Adrenal gland (tissue), 12 donors: ENCODE measurements around the gene ACAN. TPM values are rescaled to one million over a fixed set of nuclear protein-coding genes. Genes with fewer than 3 reads are reported as not detected.

Experiments used
- DNase-seq, 7 donors: peaks; one replicate each; pipeline ENCODE4 v3.0.0-alpha.2; 2019 to 2020
- H3K27ac ChIP-seq, 5 donors: fragments of 200-600 bp; sonication (generic) in 4 of 5; 1 replicate in 3 of 5; 2 replicates in 2 of 5; pipeline versions ENCODE4 v1.5.1 to v1.8.0; 2016 to 2020; ENCODE audit warnings: mild to moderate bottlenecking in 1 of 5
- H3K27me3 ChIP-seq: fragments of 200-600 bp; 2 replicates; pipeline ENCODE4 v1.8.0; 2021
- H3K36me3 ChIP-seq, 2 donors: fragments of 200-600 bp; replicated peaks in 1 of 2; 1 replicate in 1 of 2; 2 replicates in 1 of 2; pipeline versions ENCODE4 v1.5.1 to v1.8.0; 2018 to 2022
- H3K4me1 ChIP-seq, 2 donors: fragments of 200-600 bp; replicated peaks in 1 of 2; 1 replicate in 1 of 2; 2 replicates in 1 of 2; pipeline versions ENCODE4 v1.5.1 to v1.8.0; 2018 to 2021
- H3K4me3 ChIP-seq, 4 donors: fragments of 200-600 bp; sonication (generic) in 3 of 4; one replicate each; pipeline ENCODE4 v1.5.1; 2016 to 2018
- H3K9me3 ChIP-seq, 3 donors: fragments of 200-600 bp; sonication (generic) in 1 of 3; replicated peaks in 1 of 3; 1 replicate in 2 of 3; 2 replicates in 1 of 3; pipeline versions ENCODE4 v1.5.1 to v1.8.0; 2016 to 2021
- POLR2A ChIP-seq, 2 donors: fragments of 450-650 bp; IDR thresholded peaks; one replicate each; pipeline ENCODE4 v1.6.1; 2017; ENCODE audit warnings: antibody characterized with exemption in 2 of 2, mild to moderate bottlenecking in 2 of 2, moderate library complexity in 1 of 2
- WGBS, 4 donors: extraction: QIAGEN DNeasy Blood & Tissue Kit in 2 of 4; methylation state at CpG; one replicate each; pipeline versions ENCODE4 v1.1.5 to v1.1.7; 2013 to 2017; 5-methylcytosine and 5-hydroxymethylcytosine counted together
- intact Hi-C, 2 donors: fragments of 100-400 bp; cut with DNase I; formaldehyde crosslinking; loops; one replicate each; pipeline versions ENCODE4 v1.14.1 to v1.15.0; 2022 to 2023
- polyA plus RNA-seq, 3 donors: library from polyadenylated mRNA; stranded (reverse); fragments of 200-250 nt in 2 of 3; fragments of 350-450 nt in 1 of 3; fragmentation: Illumina TruSeq in 1 of 3; extraction: RNeasy Lipid Tissue Mini Kit (QIAGEN cat#74804) in 1 of 3; gene quantifications; one replicate each; pipeline ENCODE4 v1.2.3, GENCODE V29; 2013 to 2014
- total RNA-seq, 9 donors: library from RNA; depleted of rRNA in 4 of 9; stranded (reverse); fragments of >200 nt in 4 of 9; fragments of 120-200 nt in 1 of 9; fragmentation: NEBNext Ultra II Directional in 1 of 9; extraction: Animal tissue kit (Norgen Biotek cat#: 25700) in 1 of 9; gene quantifications; one replicate each; pipeline versions ENCODE4 v1.1.0 to v1.2.4, GENCODE V29; 2013 to 2023
- TF ChIP-seq, protein P1 (sequence below), 6 experiments: fragments of 450-650 bp in 4 of 6; fragments of 200-600 bp in 2 of 6; sonication (generic) in 1 of 6; IDR thresholded peaks; 1 replicate in 5 of 6; 2 replicates in 1 of 6; pipeline versions ENCODE4 v1.5.1 to v1.8.0; 2016 to 2021; ENCODE audit warnings: antibody characterized with exemption in 6 of 6, mild to moderate bottlenecking in 2 of 6, moderate library complexity in 1 of 6
- donor health status: healthy with polysubstance abuse.
- donor health status: Bipolar disorder and iron deficiency.
- donor health status: DM: yes; HTN: yes; CAD: no.
- donor health status: DM: no; HTN: no; CAD: no.
- donor health status: DM: no; HTN: no; CAD: no.
- donor health status: DM: yes; HTN: yes; CAD: no.

Gene ACAN
- total and polyA plus RNA-seq, 12 donors: 0.04 to 2.4 (median 0.42) TPM

DNA sequence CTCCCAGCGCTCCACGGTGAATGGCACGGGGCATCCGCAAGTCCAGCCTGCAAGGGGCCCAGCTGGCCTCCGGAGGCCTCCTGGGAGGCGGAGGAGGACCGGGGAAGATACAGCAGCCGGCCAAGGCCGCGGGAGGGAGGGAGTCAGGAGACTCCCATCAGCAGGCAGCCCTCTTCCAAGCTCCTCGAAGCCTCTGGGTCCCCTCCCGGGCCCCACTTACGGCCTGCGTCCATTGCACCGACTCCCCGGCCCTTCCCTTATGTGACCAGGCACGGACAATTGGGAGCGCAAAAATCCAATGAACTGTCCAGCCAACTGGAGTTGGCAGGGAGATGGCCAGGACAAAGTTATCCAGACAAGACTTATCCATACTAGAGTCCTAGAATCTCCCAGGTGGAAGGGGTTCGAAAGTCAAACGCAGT, 109.3 kb downstream of the ACAN start:
- peak overlapping the region in 3 of 4 donors; percentile 50 to 82 (median 57) for H3K4me3 ChIP-seq
- H3K27ac ChIP-seq: peak overlapping the region in 4 of 5 donors; percentile 34 to 87 (median 64)
- DNase-seq: no peak
- WGBS, 4 donors: 0 to 10% (median 9%) methylated on average over 8 to 20 of the region's 20 CpGs
- H3K4me1 ChIP-seq: peaks cover 0 to 7% of the 10 kb centered on the region in 2 donors
- intact Hi-C loops: no loop called here
- H3K36me3 ChIP-seq: no peaks in the 10 kb centered on the region
- H3K9me3 ChIP-seq: no peaks in the 10 kb centered on the region
- H3K27me3 ChIP-seq: no peaks in the 10 kb centered on the region
- TF ChIP-seq, protein P1, sequence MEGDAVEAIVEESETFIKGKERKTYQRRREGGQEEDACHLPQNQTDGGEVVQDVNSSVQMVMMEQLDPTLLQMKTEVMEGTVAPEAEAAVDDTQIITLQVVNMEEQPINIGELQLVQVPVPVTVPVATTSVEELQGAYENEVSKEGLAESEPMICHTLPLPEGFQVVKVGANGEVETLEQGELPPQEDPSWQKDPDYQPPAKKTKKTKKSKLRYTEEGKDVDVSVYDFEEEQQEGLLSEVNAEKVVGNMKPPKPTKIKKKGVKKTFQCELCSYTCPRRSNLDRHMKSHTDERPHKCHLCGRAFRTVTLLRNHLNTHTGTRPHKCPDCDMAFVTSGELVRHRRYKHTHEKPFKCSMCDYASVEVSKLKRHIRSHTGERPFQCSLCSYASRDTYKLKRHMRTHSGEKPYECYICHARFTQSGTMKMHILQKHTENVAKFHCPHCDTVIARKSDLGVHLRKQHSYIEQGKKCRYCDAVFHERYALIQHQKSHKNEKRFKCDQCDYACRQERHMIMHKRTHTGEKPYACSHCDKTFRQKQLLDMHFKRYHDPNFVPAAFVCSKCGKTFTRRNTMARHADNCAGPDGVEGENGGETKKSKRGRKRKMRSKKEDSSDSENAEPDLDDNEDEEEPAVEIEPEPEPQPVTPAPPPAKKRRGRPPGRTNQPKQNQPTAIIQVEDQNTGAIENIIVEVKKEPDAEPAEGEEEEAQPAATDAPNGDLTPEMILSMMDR (IDR thresholded peaks at IDR 0.05): no peak
- no peak for TF ChIP-seq POLR2A (IDR thresholded peaks at IDR 0.05)

DNA sequence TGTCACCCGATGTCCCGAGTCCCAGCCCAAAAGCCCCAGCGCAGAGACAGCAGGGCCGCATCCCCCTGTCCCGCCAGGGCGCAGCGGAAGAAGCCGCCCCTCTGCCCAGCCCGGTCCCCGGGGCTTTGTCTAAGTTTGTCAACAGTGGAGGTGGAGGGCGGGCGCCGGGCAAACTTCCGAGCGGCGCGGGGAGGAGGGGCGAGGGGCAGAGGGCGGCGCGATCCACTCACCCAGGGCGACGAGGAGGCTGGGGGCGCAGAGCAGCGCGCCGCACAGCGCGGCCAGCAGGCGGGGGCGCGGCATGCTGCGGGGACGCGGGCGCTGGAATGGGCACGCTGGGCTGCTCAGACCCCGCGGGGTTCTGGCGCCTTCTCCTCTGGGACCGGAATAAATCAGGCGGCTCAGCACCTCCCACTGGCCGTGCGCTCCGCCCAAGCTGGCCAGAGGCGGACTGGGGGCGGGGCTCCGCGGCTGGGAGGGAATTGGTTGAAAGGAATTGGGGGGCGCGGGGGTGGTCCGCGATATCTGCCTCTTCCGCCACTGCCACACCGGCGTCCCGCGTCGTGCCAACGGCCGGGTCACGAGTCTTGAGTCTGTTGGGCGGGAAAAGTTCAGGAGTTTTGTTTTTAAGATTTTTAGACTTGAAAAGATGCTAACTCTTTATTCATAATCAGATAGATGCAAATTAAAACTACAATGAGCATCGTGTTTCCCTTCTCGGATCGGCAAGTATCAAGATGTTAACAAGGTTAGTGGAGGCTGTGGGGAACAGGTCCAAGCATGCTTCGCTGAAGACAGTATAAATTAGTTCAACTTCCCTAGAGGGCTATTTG, 110.0 kb downstream of the ACAN start, which contains the start of gene MFGE8:
TSS of gene MFGE8 (minus strand) at position 363 of the 833 bp plus-strand sequence. CDS start at position 303, 60 bp downstream.
- Histone ChIP-seq H3K27ac (peak within 1 kb of the TSS in 4 of 5 donors; percentile 34 to 87 (median 64)), H3K4me1 (peaks cover 0 to 7% of the 10 kb centered on the region in 2 donors)

DNA sequence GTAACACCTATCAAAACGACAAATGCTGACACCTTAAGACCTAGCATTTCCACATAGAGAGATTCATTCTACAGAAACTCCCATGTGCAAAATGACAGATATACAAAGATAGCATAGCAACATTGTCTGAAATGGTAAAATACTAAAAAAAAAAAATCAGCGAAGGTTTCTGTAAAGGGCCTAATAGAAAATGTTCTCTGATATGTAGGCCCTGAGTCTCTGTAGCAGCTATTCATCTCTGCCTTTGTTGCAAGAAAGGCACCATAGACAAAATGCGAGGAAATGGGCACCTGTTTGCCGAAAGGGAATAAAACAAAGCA, 110.6 kb downstream of the ACAN start:
- peaks cover 0 to 7% of the 10 kb centered on the region in 2 donors for H3K4me1 ChIP-seq
- no peaks in the 10 kb centered on the region for H3K27me3 ChIP-seq
- intact Hi-C loops: no loop called here
- 66 to 75% (median 71%) methylated on average over 4 of the region's 4 CpGs for WGBS, 4 donors
- H3K36me3 ChIP-seq: no peaks in the 10 kb centered on the region
- DNase-seq: no peak
- H3K4me3 ChIP-seq: peak overlapping the region in 1 of 4 donors; percentile 82
- no peak for TF ChIP-seq POLR2A (IDR thresholded peaks at IDR 0.05)
- H3K9me3 ChIP-seq: no peaks in the 10 kb centered on the region
- H3K27ac ChIP-seq: peak overlapping the region in 2 of 5 donors; percentile 57 to 87

More for the DNA sequence above, 110.0 kb downstream of the ACAN start, which contains the start of gene MFGE8:
- no peaks in the 10 kb centered on the region for H3K9me3 ChIP-seq
- TF ChIP-seq, protein P1 (IDR thresholded peaks at IDR 0.05): no peak
- TF ChIP-seq POLR2A (IDR thresholded peaks at IDR 0.05): peak; percentile 49 to 57
- intact Hi-C loops: no loop called here
- no peaks in the 10 kb centered on the region for H3K27me3 ChIP-seq
- DNase-seq: peak; percentile 30 to 74 (median 57)
- WGBS, 4 donors: 1% methylated on average over 29 to 67 of the region's 67 CpGs
- H3K4me3 ChIP-seq: peak within 1 kb of the TSS in 3 of 4 donors; percentile 50 to 82 (median 57)
- no peaks in the 10 kb centered on the region for H3K36me3 ChIP-seq

DNA sequence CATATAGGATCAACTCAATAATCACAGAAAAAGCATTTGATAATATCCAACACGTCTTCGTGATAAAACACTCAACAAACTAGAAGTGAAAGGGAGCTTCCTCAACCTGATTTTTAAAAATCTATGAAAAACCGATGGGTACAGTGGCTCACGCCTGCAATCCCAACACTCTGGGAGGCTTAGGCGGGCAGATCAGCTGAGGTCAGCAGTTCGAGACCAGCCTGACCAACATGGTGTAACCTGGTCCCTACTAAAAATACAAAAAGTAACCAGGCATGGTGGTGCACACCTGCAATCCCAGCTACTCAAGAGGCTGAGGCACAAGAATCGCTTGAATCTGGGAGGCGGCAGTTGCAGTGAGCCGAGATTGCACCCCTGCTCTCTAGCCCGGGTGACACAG, 112.1 kb downstream of the ACAN start:
- Histone ChIP-seq H3K27ac (no peak overlapping the region), H3K9me3 (no peaks in the 10 kb centered on the region), H3K4me1 (peaks cover 0 to 7% of the 10 kb centered on the region in 2 donors), H3K4me3 (no peak overlapping the region), H3K27me3 (no peaks in the 10 kb centered on the region), H3K36me3 (no peaks in the 10 kb centered on the region)
- no peak for DNase-seq
- TF ChIP-seq, protein P1 (IDR thresholded peaks at IDR 0.05): no peak
- no peak for TF ChIP-seq POLR2A (IDR thresholded peaks at IDR 0.05)
- WGBS, 4 donors: 86 to 93% (median 89%) methylated on average over 10 of the region's 10 CpGs
- intact Hi-C loops: no loop called here
